HG02885 (cell line): ENCODE results near the gene TRIM9.
A peak's percentile ranks its signal among the peaks of the same experiment; 100 is the strongest.

ENCODE experiments used
- ATAC-seq: cut with Tn5 transposase; IDR thresholded peaks from one replicate; pipeline ENCODE4 v1.9.1; 2021; ENCODE audit warnings: mild to moderate bottlenecking; ENCODE audit not compliant: unreplicated experiment, poor library complexity

Gene TRIM9

GRCh38 chr14:51067295-51067694, 27.6 kb downstream of the TRIM9 start:
- ATAC-seq = no peak

- ATAC-seq = no peak
Measured at GRCh38 chr14:51066576-51066975, 28.3 kb downstream of the TRIM9 start.

DNA sequence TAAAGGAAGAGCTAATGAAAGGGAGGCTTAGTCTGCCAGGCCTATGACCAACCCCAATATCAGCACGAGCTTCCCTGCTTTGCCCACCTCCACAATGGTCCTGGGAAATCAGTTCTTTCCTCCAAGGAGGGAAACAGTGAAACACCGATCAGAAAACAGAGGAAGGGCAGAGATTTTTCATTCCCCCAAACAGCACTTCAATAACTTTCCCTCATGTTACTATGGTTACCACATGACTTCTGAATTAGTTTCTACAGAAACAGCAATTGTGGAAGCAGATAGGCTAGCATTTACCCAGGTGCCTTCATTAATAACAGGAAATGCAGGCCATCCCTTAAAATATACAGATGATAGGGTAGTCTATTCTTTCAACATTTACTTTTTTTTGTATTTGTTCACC, 35.9 kb downstream of the TRIM9 start:
- ATAC-seq = no peak

DNA sequence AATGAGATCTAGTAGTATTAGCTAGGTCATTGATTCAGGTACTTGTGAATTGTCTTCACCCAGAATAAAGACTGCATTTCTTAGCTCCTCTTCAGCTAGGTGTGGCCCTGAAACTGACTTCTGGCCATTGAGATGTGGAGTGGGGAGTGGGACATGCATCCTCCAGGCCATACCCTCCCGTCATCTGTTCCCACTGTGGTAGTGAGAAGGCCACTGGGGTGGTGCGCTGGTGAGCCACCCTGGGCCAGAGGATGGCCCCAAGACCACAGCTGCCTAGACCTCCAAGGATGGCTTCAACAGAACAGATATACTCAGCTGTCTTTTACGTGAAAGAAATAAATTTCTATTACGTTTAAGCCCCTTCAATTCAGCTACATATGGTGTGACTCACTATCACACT, 36.5 kb downstream of the TRIM9 start:
- ATAC-seq = no peak

DNA sequence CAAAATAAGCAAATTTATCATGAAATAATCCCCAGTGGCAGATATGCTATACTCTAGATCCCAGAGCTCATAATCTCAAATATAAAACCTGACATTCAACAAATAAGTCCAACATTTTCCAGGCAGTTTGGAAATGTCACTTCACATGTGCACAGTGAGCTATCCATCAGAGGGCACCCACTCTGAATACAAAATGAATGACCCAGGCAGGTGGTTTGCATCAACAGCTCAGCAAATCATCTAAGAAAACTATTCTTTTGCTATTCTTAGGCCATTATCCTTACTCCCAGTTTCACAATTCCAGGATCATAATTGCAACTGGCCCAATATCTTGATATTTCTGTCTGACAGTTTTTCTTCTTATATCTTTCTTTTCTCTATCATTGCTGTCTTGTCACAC, 38.5 kb downstream of the TRIM9 start:
- ATAC-seq = no peak

GRCh38 chr14:51053157-51053556, 41.7 kb downstream of the TRIM9 start:
- ATAC-seq = no peak

GRCh38 chr14:51044961-51045360, 49.9 kb downstream of the TRIM9 start:
- no peak for ATAC-seq

DNA sequence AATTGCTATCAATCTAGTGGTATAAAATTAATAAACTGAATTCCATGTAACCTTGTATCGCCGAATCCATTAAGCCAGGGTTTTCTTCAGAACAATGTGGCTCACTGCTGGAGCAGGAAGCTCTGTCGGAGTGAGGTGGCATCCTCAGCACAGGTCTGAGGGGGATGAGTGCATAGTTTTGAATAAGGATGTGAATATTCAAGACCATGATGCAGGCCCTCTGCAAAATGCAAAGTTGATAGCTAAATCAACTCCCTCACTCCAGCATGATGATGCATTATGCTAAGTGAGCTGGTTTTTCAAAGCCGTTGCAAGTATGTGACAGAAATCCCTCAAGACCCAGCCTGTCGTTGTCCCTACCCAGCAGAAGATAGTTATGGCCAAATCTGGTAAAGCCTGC, 53.0 kb downstream of the TRIM9 start:
- no peak for ATAC-seq

GRCh38 chr14:51041108-51041531, 53.8 kb downstream of the TRIM9 start:
- ATAC-seq = no peak

- ATAC-seq = peak; percentile 56
Measured at GRCh38 chr14:51039252-51039651, 55.7 kb downstream of the TRIM9 start.

DNA sequence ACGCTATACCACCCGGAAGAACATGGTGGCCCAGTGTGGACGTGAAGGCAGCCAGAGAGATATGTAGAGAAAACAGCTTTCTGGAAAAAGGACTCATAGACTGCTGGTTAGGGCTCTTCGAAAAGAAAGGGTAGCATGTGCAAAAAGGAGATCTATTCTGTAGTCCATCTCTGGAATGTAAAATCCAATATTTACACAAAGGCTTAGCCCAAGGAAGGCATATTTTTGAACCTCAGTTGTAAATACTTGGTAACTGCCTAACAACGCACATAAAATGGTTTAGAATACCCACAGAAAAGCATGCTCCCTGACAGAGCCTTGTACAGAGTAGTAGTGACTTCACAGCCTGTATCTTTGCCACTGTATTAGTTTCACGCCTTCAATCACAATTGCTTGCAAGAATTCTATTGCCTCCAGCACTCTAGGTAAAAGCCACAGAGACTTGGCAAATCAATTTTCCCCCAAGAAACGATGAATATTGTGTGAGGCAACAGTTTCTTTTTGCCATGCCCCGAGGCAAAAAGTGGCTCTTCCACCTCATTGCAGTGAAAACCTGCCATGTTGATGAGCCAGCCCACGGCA, 59.2 kb downstream of the TRIM9 start:
- no peak for ATAC-seq

DNA sequence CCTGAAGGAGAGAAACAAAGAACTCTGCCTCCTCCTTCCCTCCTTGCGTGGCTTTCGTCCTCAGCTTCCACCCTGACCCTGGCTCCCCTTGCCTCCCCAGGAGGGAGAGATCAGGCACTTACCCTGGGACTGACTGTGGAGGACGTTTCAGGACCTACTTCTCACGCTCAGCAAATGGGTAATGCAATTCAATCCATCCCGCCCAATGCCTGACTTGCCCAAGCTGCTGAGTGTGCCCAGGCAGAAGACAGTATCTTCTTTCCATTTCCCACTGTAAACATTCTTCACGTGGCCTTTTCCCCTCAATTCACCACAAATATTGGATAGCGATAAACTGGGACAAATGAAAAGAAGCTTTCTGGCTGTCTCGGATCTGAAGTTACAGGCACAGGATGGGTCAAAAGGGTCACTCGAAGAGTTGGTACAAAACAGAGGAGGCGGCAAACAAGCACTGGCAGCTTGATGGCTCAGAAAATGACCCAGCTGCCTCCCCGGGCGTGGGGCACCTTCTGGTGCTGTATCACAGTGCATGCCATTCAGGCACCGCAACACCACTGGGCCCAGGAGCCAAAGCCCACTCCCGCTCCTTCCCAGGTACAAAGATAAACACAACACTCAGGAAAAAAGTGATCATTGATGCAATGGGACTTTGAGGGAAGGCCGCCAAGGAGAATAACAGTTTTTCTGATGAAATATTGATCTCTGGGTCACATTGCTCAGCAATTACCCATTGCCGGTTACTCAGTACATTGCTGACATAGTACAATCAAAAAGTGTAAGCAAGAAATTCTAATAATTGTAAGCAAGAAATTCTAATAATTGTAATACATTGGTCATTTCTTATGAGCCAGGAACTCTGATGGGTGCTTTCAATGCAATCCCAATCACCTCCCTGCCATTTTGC, 65.8 kb downstream of the TRIM9 start:
- no peak for ATAC-seq

DNA sequence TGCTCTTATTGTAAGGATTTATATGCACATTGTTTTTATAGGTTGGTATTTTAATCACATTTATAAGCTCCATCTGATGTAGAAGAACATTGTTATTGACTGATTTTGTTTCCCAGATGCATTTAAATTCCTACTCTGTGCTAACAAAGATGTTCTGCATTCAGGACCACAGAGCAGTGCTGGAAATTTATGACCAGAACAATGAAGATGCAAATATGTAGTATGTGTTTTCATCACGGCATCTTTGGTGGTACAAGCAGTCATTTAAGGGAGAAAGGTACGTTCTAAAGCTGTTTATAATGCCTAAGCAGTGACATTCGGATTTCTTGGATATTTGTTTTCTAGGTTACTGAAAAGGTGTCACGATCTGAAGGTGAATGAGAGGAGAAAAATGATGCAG, 66.5 kb downstream of the TRIM9 start:
- no peak for ATAC-seq

DNA sequence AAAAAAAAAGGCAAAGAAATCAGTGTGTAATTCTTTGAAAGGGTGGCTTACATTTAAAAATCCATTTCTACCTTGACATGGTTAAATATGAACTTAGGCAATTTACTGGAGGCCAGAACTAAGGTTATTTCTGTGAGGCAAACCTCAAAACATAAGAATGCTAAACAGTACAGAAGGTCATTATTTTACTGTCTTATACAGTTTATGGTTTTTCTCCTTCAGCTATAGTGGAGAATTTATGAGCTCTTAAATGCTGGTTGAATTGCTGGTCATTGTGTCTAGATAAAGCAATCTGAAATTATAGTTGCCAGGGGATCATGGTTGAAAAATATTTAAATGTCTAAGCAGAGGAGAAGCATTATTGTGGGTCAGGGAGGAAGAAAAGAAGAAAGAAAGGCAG, 70.5 kb downstream of the TRIM9 start:
- ATAC-seq = no peak

DNA sequence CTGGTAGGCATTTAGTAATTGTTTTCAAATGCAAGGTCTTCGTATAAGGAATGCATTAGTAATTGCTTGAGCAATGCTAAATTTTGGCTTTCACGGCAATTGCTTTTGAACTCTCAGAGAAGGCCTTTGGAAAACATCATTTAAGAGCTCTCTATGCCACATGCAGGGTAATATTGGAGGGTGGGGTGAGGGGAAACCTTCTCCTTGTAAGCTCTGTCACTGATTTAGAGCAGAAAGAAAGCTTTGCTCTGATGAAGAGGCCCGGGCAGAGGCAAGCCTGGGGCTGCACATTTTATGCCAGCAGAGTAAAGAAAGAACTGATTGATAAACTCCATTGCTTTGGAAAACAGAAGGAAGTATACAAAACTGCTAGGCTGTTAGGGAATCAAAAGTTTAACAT, 70.9 kb downstream of the TRIM9 start:
- ATAC-seq = no peak

DNA sequence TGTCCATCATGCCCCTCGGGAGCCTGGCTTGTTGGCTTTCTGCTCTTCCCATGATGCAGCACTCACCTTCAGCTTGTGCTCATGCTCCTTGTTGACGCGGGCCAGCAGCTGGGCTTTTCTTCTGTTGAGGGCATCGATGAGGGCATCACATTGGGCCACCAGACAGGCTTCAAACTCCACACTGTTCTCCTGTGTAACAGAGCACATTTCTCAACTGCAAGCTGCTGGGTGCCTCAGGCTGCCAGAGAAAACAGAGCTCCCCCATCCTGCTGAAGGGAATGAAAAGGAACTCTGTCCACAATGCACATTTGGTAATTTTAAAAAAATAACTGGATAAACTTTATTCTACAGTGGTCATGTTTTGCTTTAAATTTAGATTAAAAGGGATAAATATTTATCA, 72.1 kb downstream of the TRIM9 start:
- ATAC-seq = no peak

DNA sequence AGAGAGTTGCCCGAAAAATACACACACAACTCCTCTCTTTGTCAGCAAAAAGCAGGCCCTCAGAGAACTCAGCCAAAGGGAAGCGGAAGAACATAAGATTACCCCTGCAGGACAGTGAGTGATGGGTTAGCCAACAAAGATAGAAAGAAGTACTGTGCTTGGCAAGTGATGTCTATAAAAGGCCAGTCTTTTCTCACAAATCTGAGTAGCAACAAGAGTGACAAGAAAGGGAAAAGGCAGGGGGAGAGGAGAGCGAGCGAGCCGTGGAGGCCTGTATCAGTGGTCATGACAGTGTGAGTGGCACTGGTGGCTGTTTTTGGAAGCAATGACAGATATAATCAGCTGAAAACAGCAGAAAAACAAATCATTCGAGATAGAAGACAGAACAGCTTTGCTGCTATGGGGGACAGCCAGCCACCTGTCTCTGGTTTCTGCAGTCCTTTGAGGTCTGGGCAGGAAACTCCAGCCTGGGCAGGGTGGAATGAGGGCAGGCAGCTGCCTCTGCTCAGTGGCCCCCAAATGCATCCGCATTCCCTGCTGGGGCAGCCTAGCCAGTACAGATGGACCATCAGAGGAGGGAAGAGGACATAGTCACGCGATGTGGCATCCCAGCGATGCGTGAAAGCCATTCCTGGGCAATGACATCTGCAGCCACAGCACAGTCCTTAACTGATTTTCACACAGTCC, 74.7 kb downstream of the TRIM9 start:
- ATAC-seq = no peak

- ATAC-seq = no peak
Measured at GRCh38 chr14:51019089-51019488, 75.8 kb downstream of the TRIM9 start.

GRCh38 chr14:51018521-51018920, 76.4 kb downstream of the TRIM9 start:
- ATAC-seq = no peak

DNA sequence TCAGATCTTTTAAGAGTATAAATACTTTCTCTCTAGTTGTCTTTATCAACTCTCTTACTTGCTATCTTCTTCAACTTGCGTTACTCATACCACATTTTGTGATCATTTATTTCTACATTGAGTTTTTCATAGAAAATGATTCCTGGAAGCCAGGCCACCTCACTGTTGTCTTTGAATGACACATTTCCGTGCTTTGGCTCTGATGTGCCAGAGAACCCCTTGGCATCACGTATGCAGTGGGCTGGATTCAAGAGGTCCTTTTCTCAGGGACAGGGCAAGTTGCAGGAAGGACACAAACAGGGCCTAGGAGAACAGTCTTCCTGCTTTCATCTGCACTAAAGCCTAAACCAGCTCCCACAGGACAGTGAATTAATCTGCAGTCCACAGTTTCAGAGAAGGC, 80.3 kb downstream of the TRIM9 start:
- ATAC-seq = no peak

- ATAC-seq = no peak
Measured at GRCh38 chr14:51014086-51014485, 80.8 kb downstream of the TRIM9 start.
